ENCODE data around the gene PDE2A.

PDE2A gene

GRCh38 chr11:72686639-72687220, 12.5 kb upstream of the PDE2A start:
- no peak overlapping the region for H2BK120ac ChIP-seq (ENCODE audit: insufficient read depth, low read length, poor library complexity)
- H2BK5ac ChIP-seq (ENCODE audit: low read depth, low read length, poor library complexity): no peak overlapping the region
- H3K79me2 ChIP-seq (ENCODE audit: control insufficient read depth, insufficient read depth, low read length, poor library complexity): no peaks in the 10 kb centered on the region
- no peaks in the 10 kb centered on the region for H3K27me3 ChIP-seq (ENCODE audit: insufficient read depth, low read length)
- no peak overlapping the region for H3K4me3 ChIP-seq (ENCODE audit: low read depth, low read length)
- no peaks in the 10 kb centered on the region for H3K4me1 ChIP-seq (ENCODE audit: control insufficient read depth in 1 of 2, insufficient read depth in 2 of 2, low read length in 2 of 2)
- H4K91ac ChIP-seq (ENCODE audit: low read depth, low read length): no peak overlapping the region
- DNase-seq: no peak
- H2AFZ ChIP-seq (ENCODE audit: insufficient read depth, low read length, poor library complexity): no peak overlapping the region
- H3K4ac ChIP-seq (ENCODE audit: low read depth, low read length): no peak overlapping the region
- no peak overlapping the region for H4K8ac ChIP-seq (ENCODE audit: low read depth, low read length)
- WGBS (ENCODE audit: extremely low coverage, insufficient coverage, insufficient read length): no CpG with 5 or more reads among the region's 8 CpGs
- H3K36me3 ChIP-seq (ENCODE audit: control insufficient read depth in 1 of 2, insufficient read depth in 2 of 2, low read length in 2 of 2): peaks cover 5 to 7% of the 10 kb centered on the region in 2 experiments
- no peak overlapping the region for H2AK5ac ChIP-seq (ENCODE audit: low read length)
- no peak overlapping the region for H3K23ac ChIP-seq (ENCODE audit: low read length)
- no peaks in the 10 kb centered on the region for H3K9me3 ChIP-seq (ENCODE audit: insufficient read depth, low read depth, low read length)
- no peak overlapping the region for H4K12ac ChIP-seq (ENCODE audit: low read depth, low read length)
- H3K4me2 ChIP-seq (ENCODE audit: low read length): no peak overlapping the region
- H3K18ac ChIP-seq (ENCODE audit: low read length): no peak overlapping the region
- H3K14ac ChIP-seq (ENCODE audit: low read length): no peak overlapping the region
- no peak overlapping the region for H2BK12ac ChIP-seq (ENCODE audit: low read length)
- H3K9ac ChIP-seq (ENCODE audit: low read length): no peak overlapping the region
- no peak overlapping the region for H3K27ac ChIP-seq (ENCODE audit: low read depth, low read length)
- no peaks in the 10 kb centered on the region for H3K79me1 ChIP-seq (ENCODE audit: low read length)

DNA sequence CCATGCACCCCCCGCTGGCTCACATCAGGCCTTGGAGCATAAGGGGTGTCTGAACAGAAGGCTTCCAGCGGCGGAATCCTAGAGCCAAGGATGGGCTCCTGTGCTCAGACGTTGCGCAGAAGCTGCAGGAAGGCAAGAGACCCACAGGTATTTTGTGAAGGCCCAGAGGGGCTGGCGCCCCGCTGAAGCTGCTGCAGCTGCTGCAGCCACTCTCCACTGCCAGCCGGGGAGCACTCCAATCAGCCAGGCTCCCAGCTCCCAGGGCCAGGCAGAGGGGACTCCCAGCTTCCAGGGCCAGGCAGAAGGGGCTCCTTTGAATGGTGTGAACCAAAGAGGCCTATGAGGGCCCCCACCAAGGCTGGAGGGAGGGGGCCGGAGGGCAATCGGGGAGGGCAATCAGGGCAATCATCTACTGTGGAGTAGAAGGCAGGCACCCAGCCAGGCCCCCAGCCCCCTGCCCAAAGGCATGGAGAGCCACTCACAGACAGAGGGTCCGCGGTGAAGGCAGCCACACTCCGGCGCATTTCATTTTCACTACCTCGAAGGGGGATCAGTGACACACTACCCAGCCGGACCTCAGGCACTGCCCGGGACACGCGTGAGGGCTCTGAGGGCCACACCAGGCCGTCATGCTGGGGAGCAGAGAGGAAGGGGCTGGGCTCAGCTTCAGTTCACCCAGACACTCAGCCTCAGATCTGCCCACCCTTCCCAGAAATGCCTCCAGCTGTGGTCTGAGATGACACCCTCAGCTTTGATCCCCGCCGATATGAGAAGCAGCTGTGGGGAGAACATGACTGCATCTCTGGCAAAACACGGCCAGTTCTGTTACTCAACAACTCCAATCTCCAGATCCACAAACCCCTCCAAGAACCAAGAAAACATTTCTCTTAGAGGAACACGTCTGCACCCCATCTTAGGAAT, 11.6 kb upstream of the PDE2A start:
- H2BK120ac ChIP-seq (ENCODE audit: insufficient read depth, low read length, poor library complexity): no peak overlapping the region
- no peak overlapping the region for H3K23ac ChIP-seq (ENCODE audit: low read length)
- no peak overlapping the region for H3K4ac ChIP-seq (ENCODE audit: low read depth, low read length)
- H3K79me1 ChIP-seq (ENCODE audit: low read length): no peaks in the 10 kb centered on the region
- H3K27ac ChIP-seq (ENCODE audit: low read depth, low read length): no peak overlapping the region
- no peak overlapping the region for H2BK12ac ChIP-seq (ENCODE audit: low read length)
- no peak for DNase-seq
- H3K14ac ChIP-seq (ENCODE audit: low read length): no peak overlapping the region
- no peaks in the 10 kb centered on the region for H3K79me2 ChIP-seq (ENCODE audit: control insufficient read depth, insufficient read depth, low read length, poor library complexity)
- peaks cover 5 to 7% of the 10 kb centered on the region in 2 experiments for H3K36me3 ChIP-seq (ENCODE audit: control insufficient read depth in 1 of 2, insufficient read depth in 2 of 2, low read length in 2 of 2)
- no peak overlapping the region for H3K4me2 ChIP-seq (ENCODE audit: low read length)
- H3K27me3 ChIP-seq (ENCODE audit: insufficient read depth, low read length): no peaks in the 10 kb centered on the region
- H3K18ac ChIP-seq (ENCODE audit: low read length): no peak overlapping the region
- no peaks in the 10 kb centered on the region for H3K9me3 ChIP-seq (ENCODE audit: insufficient read depth, low read depth, low read length)
- H4K12ac ChIP-seq (ENCODE audit: low read depth, low read length): no peak overlapping the region
- H3K4me1 ChIP-seq (ENCODE audit: control insufficient read depth in 1 of 2, insufficient read depth in 2 of 2, low read length in 2 of 2): no peaks in the 10 kb centered on the region
- no peak overlapping the region for H2BK5ac ChIP-seq (ENCODE audit: low read depth, low read length, poor library complexity)
- WGBS (ENCODE audit: extremely low coverage, insufficient coverage, insufficient read length): no CpG with 5 or more reads among the region's 24 CpGs
- H4K91ac ChIP-seq (ENCODE audit: low read depth, low read length): no peak overlapping the region
- no peak overlapping the region for H3K4me3 ChIP-seq (ENCODE audit: low read depth, low read length)
- H2AK5ac ChIP-seq (ENCODE audit: low read length): no peak overlapping the region
- H2AFZ ChIP-seq (ENCODE audit: insufficient read depth, low read length, poor library complexity): no peak overlapping the region
- no peak overlapping the region for H4K8ac ChIP-seq (ENCODE audit: low read depth, low read length)
- H3K9ac ChIP-seq (ENCODE audit: low read length): no peak overlapping the region

GRCh38 chr11:72684236-72684912, 10.2 kb upstream of the PDE2A start:
- H4K12ac ChIP-seq (ENCODE audit: low read depth, low read length): no peak overlapping the region
- no peak overlapping the region for H3K4me2 ChIP-seq (ENCODE audit: low read length)
- H2BK12ac ChIP-seq (ENCODE audit: low read length): no peak overlapping the region
- H2AK5ac ChIP-seq (ENCODE audit: low read length): no peak overlapping the region
- H3K27me3 ChIP-seq (ENCODE audit: insufficient read depth, low read length): no peaks in the 10 kb centered on the region
- H4K8ac ChIP-seq (ENCODE audit: low read depth, low read length): no peak overlapping the region
- H3K18ac ChIP-seq (ENCODE audit: low read length): no peak overlapping the region
- H3K4me3 ChIP-seq (ENCODE audit: low read depth, low read length): no peak overlapping the region
- no peak overlapping the region for H3K23ac ChIP-seq (ENCODE audit: low read length)
- no peak overlapping the region for H2BK5ac ChIP-seq (ENCODE audit: low read depth, low read length, poor library complexity)
- H3K79me2 ChIP-seq (ENCODE audit: control insufficient read depth, insufficient read depth, low read length, poor library complexity): no peaks in the 10 kb centered on the region
- no CpG with 5 or more reads among the region's 9 CpGs for WGBS (ENCODE audit: extremely low coverage, insufficient coverage, insufficient read length)
- no peaks in the 10 kb centered on the region for H3K79me1 ChIP-seq (ENCODE audit: low read length)
- H3K9me3 ChIP-seq (ENCODE audit: insufficient read depth, low read depth, low read length): no peaks in the 10 kb centered on the region
- peak; percentile 80 to 89 for DNase-seq
- H4K91ac ChIP-seq (ENCODE audit: low read depth, low read length): no peak overlapping the region
- H3K14ac ChIP-seq (ENCODE audit: low read length): no peak overlapping the region
- no peaks in the 10 kb centered on the region for H3K4me1 ChIP-seq (ENCODE audit: control insufficient read depth in 1 of 2, insufficient read depth in 2 of 2, low read length in 2 of 2)
- H3K4ac ChIP-seq (ENCODE audit: low read depth, low read length): no peak overlapping the region
- no peak overlapping the region for H3K9ac ChIP-seq (ENCODE audit: low read length)
- H3K36me3 ChIP-seq (ENCODE audit: control insufficient read depth in 1 of 2, insufficient read depth in 2 of 2, low read length in 2 of 2): peaks cover 5 to 7% of the 10 kb centered on the region in 2 experiments
- no peak overlapping the region for H3K27ac ChIP-seq (ENCODE audit: low read depth, low read length)
- no peak overlapping the region for H2AFZ ChIP-seq (ENCODE audit: insufficient read depth, low read length, poor library complexity)
- H2BK120ac ChIP-seq (ENCODE audit: insufficient read depth, low read length, poor library complexity): no peak overlapping the region

DNA sequence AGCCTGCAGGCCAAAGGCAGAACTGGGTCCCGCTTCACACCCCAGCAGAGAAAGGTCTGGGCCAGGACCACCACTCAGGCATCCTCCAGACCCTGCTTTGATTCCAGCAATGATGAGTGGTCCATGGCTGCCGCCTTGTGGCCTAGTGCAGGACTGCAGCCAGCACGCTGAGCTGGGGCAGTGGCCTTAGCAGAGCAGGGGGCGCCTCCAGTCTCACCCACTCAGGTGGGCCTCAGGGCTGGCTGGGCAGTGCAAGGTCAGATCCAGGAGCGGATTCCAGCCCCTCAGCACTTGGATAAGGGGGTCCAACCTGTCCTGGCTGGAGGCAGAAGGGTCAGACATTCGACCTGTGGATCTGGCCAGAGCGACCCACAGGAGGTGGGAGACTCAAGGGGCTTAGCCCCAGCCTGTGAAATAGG, 9.6 kb upstream of the PDE2A start:
- Histone ChIP-seq H3K23ac (ENCODE audit: low read length) (no peak overlapping the region), H3K4me2 (ENCODE audit: low read length) (no peak overlapping the region), H3K4me1 (ENCODE audit: control insufficient read depth in 1 of 2, insufficient read depth in 2 of 2, low read length in 2 of 2) (no peaks in the 10 kb centered on the region), H3K4ac (ENCODE audit: low read depth, low read length) (no peak overlapping the region), H3K79me1 (ENCODE audit: low read length) (no peaks in the 10 kb centered on the region), H3K9ac (ENCODE audit: low read length) (no peak overlapping the region), H2AFZ (ENCODE audit: insufficient read depth, low read length, poor library complexity) (no peak overlapping the region), H2BK5ac (ENCODE audit: low read depth, low read length, poor library complexity) (no peak overlapping the region), H4K91ac (ENCODE audit: low read depth, low read length) (no peak overlapping the region), H2BK120ac (ENCODE audit: insufficient read depth, low read length, poor library complexity) (no peak overlapping the region), H3K27ac (ENCODE audit: low read depth, low read length) (no peak overlapping the region), H3K79me2 (ENCODE audit: control insufficient read depth, insufficient read depth, low read length, poor library complexity) (no peaks in the 10 kb centered on the region), H4K12ac (ENCODE audit: low read depth, low read length) (no peak overlapping the region), H3K14ac (ENCODE audit: low read length) (no peak overlapping the region), H2BK12ac (ENCODE audit: low read length) (no peak overlapping the region), H3K4me3 (ENCODE audit: low read depth, low read length) (no peak overlapping the region), H3K9me3 (ENCODE audit: insufficient read depth, low read depth, low read length) (no peaks in the 10 kb centered on the region), H3K27me3 (ENCODE audit: insufficient read depth, low read length) (no peaks in the 10 kb centered on the region), H4K8ac (ENCODE audit: low read depth, low read length) (no peak overlapping the region), H3K18ac (ENCODE audit: low read length) (no peak overlapping the region), H2AK5ac (ENCODE audit: low read length) (no peak overlapping the region), H3K36me3 (ENCODE audit: control insufficient read depth in 1 of 2, insufficient read depth in 2 of 2, low read length in 2 of 2) (peaks cover 5 to 7% of the 10 kb centered on the region in 2 experiments)
- DNase-seq: peak; percentile 33 to 64
- WGBS (ENCODE audit: extremely low coverage, insufficient coverage, insufficient read length): no CpG with 5 or more reads among the region's 7 CpGs
